ENCODE measurements around the gene KCNMA1.

DNA sequence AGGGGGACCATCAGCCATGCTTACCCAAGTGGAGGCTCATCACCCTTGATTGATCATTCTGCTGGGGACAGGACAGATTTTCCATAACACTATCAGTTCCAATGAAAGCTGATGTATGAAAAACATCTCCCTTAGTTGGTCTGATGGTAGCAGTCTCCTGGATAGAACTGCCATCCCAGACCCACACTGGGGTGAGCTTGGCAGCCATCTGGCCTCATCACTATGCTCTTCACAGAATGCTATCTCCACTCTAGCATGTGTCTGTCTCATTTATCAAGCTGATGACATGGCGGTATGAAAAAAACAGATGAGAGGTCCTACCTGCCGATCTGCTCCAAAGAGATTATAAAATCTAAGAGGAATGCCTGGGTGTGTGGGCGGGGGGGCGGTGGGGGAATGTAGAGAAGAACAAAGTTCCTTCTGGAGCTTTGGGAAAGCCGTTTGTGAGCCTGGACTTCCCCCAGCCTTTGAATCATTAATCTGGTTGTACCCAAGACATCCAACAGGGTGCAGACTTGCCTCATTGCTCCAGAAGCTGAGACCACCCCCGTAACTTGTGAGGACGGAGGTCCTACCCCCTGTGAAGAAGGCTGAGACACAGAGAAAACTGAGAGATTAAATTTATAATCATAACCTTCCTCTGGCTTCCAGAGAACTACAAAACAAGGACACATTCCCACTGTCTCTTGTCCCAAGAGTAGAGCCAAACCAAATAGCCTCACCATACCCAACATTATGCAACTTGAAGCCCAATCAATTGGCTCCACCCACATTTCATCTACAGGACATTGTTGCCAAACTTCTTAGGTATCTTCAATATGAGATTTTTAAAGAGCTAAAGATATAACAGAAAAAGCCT lies 340.8 kb downstream of the KCNMA1 start:
- TF ChIP-seq, protein P1, sequence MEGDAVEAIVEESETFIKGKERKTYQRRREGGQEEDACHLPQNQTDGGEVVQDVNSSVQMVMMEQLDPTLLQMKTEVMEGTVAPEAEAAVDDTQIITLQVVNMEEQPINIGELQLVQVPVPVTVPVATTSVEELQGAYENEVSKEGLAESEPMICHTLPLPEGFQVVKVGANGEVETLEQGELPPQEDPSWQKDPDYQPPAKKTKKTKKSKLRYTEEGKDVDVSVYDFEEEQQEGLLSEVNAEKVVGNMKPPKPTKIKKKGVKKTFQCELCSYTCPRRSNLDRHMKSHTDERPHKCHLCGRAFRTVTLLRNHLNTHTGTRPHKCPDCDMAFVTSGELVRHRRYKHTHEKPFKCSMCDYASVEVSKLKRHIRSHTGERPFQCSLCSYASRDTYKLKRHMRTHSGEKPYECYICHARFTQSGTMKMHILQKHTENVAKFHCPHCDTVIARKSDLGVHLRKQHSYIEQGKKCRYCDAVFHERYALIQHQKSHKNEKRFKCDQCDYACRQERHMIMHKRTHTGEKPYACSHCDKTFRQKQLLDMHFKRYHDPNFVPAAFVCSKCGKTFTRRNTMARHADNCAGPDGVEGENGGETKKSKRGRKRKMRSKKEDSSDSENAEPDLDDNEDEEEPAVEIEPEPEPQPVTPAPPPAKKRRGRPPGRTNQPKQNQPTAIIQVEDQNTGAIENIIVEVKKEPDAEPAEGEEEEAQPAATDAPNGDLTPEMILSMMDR (IDR thresholded peaks at IDR 0.05; ENCODE audit: low read depth, low read length) = no peak
- no peak for TF ChIP-seq POLR2A (IDR thresholded peaks at IDR 0.05; ENCODE audit: extremely low read depth, insufficient read length)
- TF ChIP-seq, protein P2, sequence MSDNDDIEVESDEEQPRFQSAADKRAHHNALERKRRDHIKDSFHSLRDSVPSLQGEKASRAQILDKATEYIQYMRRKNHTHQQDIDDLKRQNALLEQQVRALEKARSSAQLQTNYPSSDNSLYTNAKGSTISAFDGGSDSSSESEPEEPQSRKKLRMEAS (IDR thresholded peaks at IDR 0.05; ENCODE audit: low read depth, low read length) = no peak

Measured in NB4 (cell line).